ENCODE measurements around the gene PNMA1. TPM values are rescaled to one million over a fixed set of nuclear protein-coding genes. Genes with fewer than 3 reads are reported as not detected.

PNMA1 gene
- polyA plus RNA-seq, 12 donors: 22.0 to 33.8 (median 25.9) TPM; not detected in 1

DNA sequence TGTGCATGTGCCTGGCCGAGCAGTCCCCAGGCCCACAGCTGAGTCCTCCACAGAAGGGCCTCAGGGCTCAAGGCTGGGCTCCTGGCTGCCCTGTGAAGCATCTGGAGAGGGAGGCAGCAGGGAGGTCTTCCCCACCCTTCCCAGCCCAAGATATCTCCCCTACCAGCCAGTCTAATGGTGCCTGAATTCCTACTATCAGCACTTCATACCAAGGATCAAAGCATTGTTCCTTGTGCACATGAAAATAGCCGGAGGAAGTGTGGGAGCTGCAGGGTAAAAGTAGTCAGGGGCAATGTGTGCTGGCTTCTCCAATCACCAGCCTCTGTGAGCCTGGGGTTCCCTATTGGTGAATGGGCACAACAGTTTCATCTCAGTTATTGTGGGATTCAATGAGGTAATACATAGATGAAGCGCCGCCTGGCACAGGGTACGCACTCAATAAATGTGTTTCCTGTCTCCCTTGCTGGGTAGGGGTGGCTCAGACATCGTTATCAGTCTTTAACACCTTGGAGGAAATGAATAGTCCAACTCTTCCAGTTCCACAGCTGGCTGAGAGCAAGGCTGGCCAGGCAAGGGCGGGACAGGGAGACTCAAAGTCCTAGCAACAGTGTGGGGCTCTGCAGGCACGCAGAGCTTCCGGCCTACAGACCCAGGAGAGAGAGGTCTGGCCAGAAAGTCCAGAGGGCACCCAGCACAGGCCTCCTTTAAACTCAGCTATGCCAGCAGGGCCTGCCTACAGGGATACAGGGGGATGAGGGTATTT is 39.1 kb upstream of the PNMA1 start:
- no peak for DNase-seq

- DNase-seq: no peak
Measured at GRCh38 chr14:73752297-73752992, 38.3 kb upstream of the PNMA1 start.

GRCh38 chr14:73751157-73751691 is 37.0 kb upstream of the PNMA1 start:
- no peak for DNase-seq

GRCh38 chr14:73750531-73750901 is 36.3 kb upstream of the PNMA1 start:
- no peak for DNase-seq

- no peak for DNase-seq
Measured at GRCh38 chr14:73749706-73750530, 35.7 kb upstream of the PNMA1 start.

GRCh38 chr14:73748858-73749357 is 34.7 kb upstream of the PNMA1 start:
- no peak for DNase-seq

DNA sequence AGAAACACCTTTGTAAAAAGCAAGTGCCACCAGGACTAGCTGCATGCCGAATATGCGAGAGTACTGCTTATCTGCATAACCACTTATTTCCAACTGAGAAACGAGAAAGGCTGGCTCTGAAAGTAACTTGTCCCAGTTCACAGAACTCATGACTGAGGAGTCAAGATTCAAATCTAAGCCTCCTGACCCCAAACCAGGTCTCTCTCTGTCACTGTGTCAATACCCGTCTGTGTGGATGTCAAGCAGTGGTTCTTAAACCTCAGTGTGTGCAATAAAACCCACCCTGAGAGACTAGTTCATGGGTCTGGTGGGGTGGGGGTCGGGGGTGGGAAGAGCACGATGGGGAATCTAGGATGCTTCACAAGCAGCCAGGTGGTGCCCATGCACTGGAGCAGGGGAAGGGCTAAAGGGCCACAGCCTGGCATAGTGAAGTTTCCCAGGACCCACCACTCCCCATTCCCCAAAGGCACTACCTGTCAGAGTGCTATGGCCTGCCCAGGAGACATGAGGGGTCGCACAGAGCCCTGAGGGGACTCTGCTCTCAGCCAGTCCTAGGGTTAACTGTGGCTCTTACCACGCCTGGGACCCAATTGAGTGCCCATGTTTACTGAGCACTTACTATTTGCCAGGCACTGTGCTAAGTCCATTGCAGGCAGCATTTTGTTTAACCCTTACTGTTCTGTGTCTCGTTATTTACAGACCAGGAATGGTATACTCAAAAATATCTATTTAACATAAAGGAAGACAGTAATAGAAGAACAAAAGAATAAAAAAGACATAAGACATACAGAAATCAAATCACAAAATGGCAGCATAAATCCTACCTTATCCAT is 33.4 kb upstream of the PNMA1 start:
- no peak for DNase-seq

- DNase-seq: no peak
Measured at GRCh38 chr14:73746520-73747378, 32.6 kb upstream of the PNMA1 start.

- DNase-seq: no peak
Measured at GRCh38 chr14:73745571-73746519, 31.7 kb upstream of the PNMA1 start.

GRCh38 chr14:73744874-73745529 is 30.8 kb upstream of the PNMA1 start:
- DNase-seq: no peak

- no peak for DNase-seq
Measured at GRCh38 chr14:73744175-73744867, 30.1 kb upstream of the PNMA1 start.

DNA sequence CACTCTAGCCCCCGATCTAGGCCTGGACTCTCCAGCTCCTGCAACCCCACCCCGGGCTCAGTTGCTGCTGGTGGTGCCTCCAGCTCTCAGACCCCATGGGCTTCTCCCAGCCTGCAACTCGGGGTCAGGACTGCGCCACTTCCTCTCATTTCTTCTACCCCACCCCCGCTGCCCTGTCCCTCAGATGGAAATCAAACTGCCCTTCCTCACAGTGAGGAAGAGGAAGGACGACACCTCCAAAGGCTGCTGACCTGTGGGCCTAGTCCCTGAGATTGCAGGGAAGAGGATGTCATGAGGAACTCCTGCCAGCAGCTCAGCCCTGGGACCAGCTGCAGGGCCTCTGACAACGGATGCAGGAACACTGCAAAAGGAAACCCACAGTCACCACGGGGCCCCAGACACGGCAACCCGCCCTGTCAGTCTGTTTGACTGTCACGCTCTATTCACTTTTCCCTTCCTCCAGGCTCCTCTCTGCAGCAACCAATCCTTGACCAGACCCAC is 29.3 kb upstream of the PNMA1 start:
- DNase-seq: no peak

GRCh38 chr14:73742520-73743238 is 28.5 kb upstream of the PNMA1 start:
- no peak for DNase-seq

GRCh38 chr14:73741876-73742519 is 27.8 kb upstream of the PNMA1 start:
- DNase-seq: no peak

DNA sequence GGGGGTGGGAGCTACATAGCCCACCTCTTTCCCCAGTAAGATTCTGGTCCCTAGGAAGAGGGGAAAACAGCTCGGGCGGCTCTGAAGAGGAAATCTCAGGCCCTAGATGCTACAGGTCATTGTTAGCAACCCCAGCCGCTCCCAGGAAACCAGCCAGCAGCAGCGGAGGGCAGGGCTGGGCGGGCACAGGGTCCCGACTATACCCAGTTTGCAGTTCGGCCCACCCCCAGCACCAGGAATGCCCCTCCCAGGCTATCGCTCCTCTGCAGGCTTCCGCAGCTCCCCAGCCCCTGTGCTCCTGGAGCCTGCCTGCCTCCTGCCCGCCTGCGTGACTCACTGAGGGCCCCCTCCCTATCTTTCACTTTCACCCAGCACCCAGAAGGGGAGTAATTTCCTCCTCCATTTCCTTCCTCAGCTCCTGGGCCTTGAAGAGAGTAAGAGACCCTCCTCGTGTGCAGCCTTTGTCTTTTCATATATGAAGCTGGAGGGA is 27.2 kb upstream of the PNMA1 start:
- DNase-seq: no peak

All from muscle of arm (tissue), 12 donors.